Fibroblast of pulmonary artery (primary cell): ENCODE data around the gene WBP1L.
A peak's percentile ranks its signal among the peaks of the same experiment; 100 is the strongest.

Experiments used
- DNase-seq: peaks from one replicate; pipeline ENCODE4 v3.0.0-alpha.2; 2010; ENCODE audit warnings: low read depth
- H3K4me3 ChIP-seq: replicated peaks from 2 replicates; pipeline ENCODE4 v1.5.1; 2011; ENCODE audit warnings: low read depth, mild to moderate bottlenecking, control low read depth, low read length, moderate library complexity
- CTCF ChIP-seq: IDR thresholded peaks from 2 replicates; pipeline ENCODE4 v1.5.1; 2011; ENCODE audit warnings: mild to moderate bottlenecking, control low read depth, low read length, inconsistent platforms; ENCODE audit errors: missing control alignments

WBP1L gene

GRCh38 chr10:102704915-102705314 is 38.8 kb upstream of the WBP1L start:
- no peak for DNase-seq

GRCh38 chr10:102705531-102705930 is 38.2 kb upstream of the WBP1L start:
- DNase-seq, result no peak
- TF ChIP-seq CTCF, result no peak
- H3K4me3 ChIP-seq, result no peak overlapping the region

More at GRCh38 chr10:102704915-102705314, 38.8 kb upstream of the WBP1L start:
- H3K4me3 ChIP-seq, result no peak overlapping the region
- TF ChIP-seq CTCF, result no peak

- no peak overlapping the region for H3K4me3 ChIP-seq
- DNase-seq, result peak; percentile 75
- TF ChIP-seq CTCF, result peak; percentile 12
Measured at GRCh38 chr10:102710609-102711008, 33.1 kb upstream of the WBP1L start.

GRCh38 chr10:102712089-102712488 is 31.7 kb upstream of the WBP1L start:
- no peak overlapping the region for H3K4me3 ChIP-seq
- no peak for TF ChIP-seq CTCF
- no peak for DNase-seq

GRCh38 chr10:102712843-102713538 is 30.8 kb upstream of the WBP1L start:
- TF ChIP-seq CTCF, result no peak
- DNase-seq, result no peak
- H3K4me3 ChIP-seq, result peak overlapping the region; percentile 95

- TF ChIP-seq CTCF, result peak; percentile 47
- H3K4me3 ChIP-seq, result peak overlapping the region; percentile 95
- DNase-seq, result no peak
Measured at GRCh38 chr10:102713539-102713813, 30.3 kb upstream of the WBP1L start.

- H3K4me3 ChIP-seq, result peak within 1 kb of the TSS; percentile 95
- TF ChIP-seq CTCF, result no peak
- peak; percentile 98 for DNase-seq
Measured at GRCh38 chr10:102713814-102714620, 29.7 kb upstream of the WBP1L start, which contains the start of gene ARL3. ARL3 (minus strand) TSS chr10:102714397; CDS start chr10:102714275, 122 bp downstream.
